Esophagus muscularis mucosa (tissue), 4 donors: ENCODE data around the gene ETV6. TPM values are rescaled to one million over a fixed set of nuclear protein-coding genes. Genes with fewer than 3 reads are reported as not detected.

ENCODE experiments used
- DNase-seq: peaks from one replicate; pipeline ENCODE4 v3.0.0-alpha.2; 2017; ENCODE audit errors: extremely low spot score
- H3K27ac ChIP-seq, 4 donors: fragments of 200-600 bp; sonication (generic); replicated peaks in 1 of 4; 1 replicate in 3 of 4; 2 replicates in 1 of 4; pipeline ENCODE4 v1.5.1; 2016 to 2019; ENCODE audit warnings: mild to moderate bottlenecking in 1 of 4
- H3K27me3 ChIP-seq, 4 donors: fragments of 200-600 bp; sonication (generic); one replicate each; pipeline versions ENCODE4 v1.5.1 to v1.6.0; 2016 to 2019
- H3K36me3 ChIP-seq, 4 donors: fragments of 200-600 bp; sonication (generic); one replicate each; pipeline ENCODE4 v1.5.1; 2016 to 2019
- H3K4me1 ChIP-seq, 4 donors: fragments of 200-600 bp; sonication (generic); one replicate each; pipeline ENCODE4 v1.5.1; 2016 to 2019
- H3K4me3 ChIP-seq, 4 donors: fragments of 200-600 bp; sonication (generic); 1 replicate in 2 of 4; 2 replicates in 2 of 4; pipeline ENCODE4 v1.5.1; 2016 to 2019; ENCODE audit warnings: mild to moderate bottlenecking in 4 of 4, moderate library complexity in 1 of 4
- H3K9me3 ChIP-seq, 4 donors: fragments of 200-600 bp; sonication (generic); 1 replicate in 3 of 4; 2 replicates in 1 of 4; pipeline ENCODE4 v1.5.1; 2016 to 2019
- CTCF ChIP-seq, 3 experiments: fragments of 200-600 bp in 2 of 3; fragments of 450-650 bp in 1 of 3; sonication (generic) in 2 of 3; IDR thresholded peaks; one replicate each; pipeline ENCODE4 v1.5.1; 2017 to 2019; ENCODE audit warnings: antibody characterized with exemption in 3 of 3, mild to moderate bottlenecking in 2 of 3, moderate library complexity in 1 of 3
- EP300 ChIP-seq: sonication (generic); formaldehyde crosslinking; IDR thresholded peaks from one replicate; pipeline ENCODE4 v1.6.1; 2017; ENCODE audit warnings: antibody characterized with exemption
- POLR2A ChIP-seq: fragments of 450-650 bp; IDR thresholded peaks from one replicate; pipeline ENCODE4 v1.6.1; 2017; ENCODE audit warnings: antibody characterized with exemption, moderate library complexity, mild to moderate bottlenecking, low read depth
- POLR2AphosphoS5 ChIP-seq, 2 donors: sonication (generic); formaldehyde crosslinking; IDR thresholded peaks; one replicate each; pipeline ENCODE4 v1.6.1; 2017; ENCODE audit warnings: antibody characterized with exemption in 2 of 2
- WGBS: methylation state at CpG from one replicate; pipeline ENCODE4 v1.1.5; 2018; 5-methylcytosine and 5-hydroxymethylcytosine counted together
- intact Hi-C: fragments of 100-400 bp; cut with DNase I; formaldehyde crosslinking; loops from one replicate; pipeline ENCODE4 v1.15.1; 2023
- total RNA-seq, 4 donors: library from RNA; depleted of rRNA; stranded (reverse); fragments of >200 nt; gene quantifications; one replicate each; pipeline versions ENCODE4 v1.1.0 to v1.2.1, GENCODE V29; 2016

Gene ETV6
- total RNA-seq, 4 donors from 2014 or later = 22.4 to 29.6 (median 25.3) TPM

- intact Hi-C loops = loop anchor here (5.0 kb wide), 1 partner anchor 210 kb away; no protein-coding TSS in a partner anchor
- DNase-seq = no peak
- Histone ChIP-seq H3K27me3 (no peaks in the 10 kb centered on the region), H3K27ac (peak overlapping the region; percentile 78 to 88 (median 82)), H3K36me3 (peaks cover 0 to 6% (median 0%) of the 10 kb centered on the region in 4 donors), H3K4me1 (peaks cover 54 to 65% (median 57%) of the 10 kb centered on the region in 4 donors), H3K4me3 (peak overlapping the region in 1 of 4 donors; percentile 2), H3K9me3 (peaks cover 0 to 12% (median 10%) of the 10 kb centered on the region in 4 donors)
- TF ChIP-seq EP300 = no peak
- peak; percentile 4 to 38 for TF ChIP-seq POLR2AphosphoS5 (IDR thresholded peaks at IDR 0.05)
- TF ChIP-seq CTCF (IDR thresholded peaks at IDR 0.05) = peak in 1 of 3 experiments; percentile 12
- WGBS = 29% methylated on average over 5 of the region's 5 CpGs
Measured at GRCh38 chr12:11862798-11863197, 213.3 kb downstream of the ETV6 start.

- H3K4me3 ChIP-seq = peak overlapping the region in 1 of 4 donors; percentile 19
- peaks cover 54 to 65% (median 57%) of the 10 kb centered on the region in 4 donors for H3K4me1 ChIP-seq
- H3K9me3 ChIP-seq = peaks cover 0 to 12% (median 10%) of the 10 kb centered on the region in 4 donors
- intact Hi-C loops = loop anchor here (5.0 kb wide), 1 partner anchor 211 kb away; no protein-coding TSS in a partner anchor
- no peak for TF ChIP-seq EP300
- peak; percentile 55 to 70 for TF ChIP-seq POLR2AphosphoS5 (IDR thresholded peaks at IDR 0.05)
- peaks cover 0 to 4% (median under 1%) of the 10 kb centered on the region in 4 donors for H3K36me3 ChIP-seq
- H3K27ac ChIP-seq = peak overlapping the region; percentile 78 to 88 (median 82)
- WGBS = 0% methylated on average over 5 of the region's 5 CpGs
- DNase-seq = no peak
- no peaks in the 10 kb centered on the region for H3K27me3 ChIP-seq
Measured at GRCh38 chr12:11863478-11863906, 214.0 kb downstream of the ETV6 start.

- Histone ChIP-seq H3K36me3 (peaks cover 0 to 8% (median 2%) of the 10 kb centered on the region in 4 donors), H3K4me1 (peaks cover 54 to 65% (median 57%) of the 10 kb centered on the region in 4 donors), H3K27ac (peak overlapping the region; percentile 78 to 88 (median 82)), H3K27me3 (no peaks in the 10 kb centered on the region), H3K9me3 (peaks cover 0 to 12% (median 10%) of the 10 kb centered on the region in 4 donors), H3K4me3 (peak overlapping the region in 1 of 4 donors; percentile 19)
- DNase-seq = no peak
- 39% methylated on average over 3 of the region's 3 CpGs for WGBS
- intact Hi-C loops = loop anchor here (5.0 kb wide), 1 partner anchor 212 kb away; no protein-coding TSS in a partner anchor
- TF ChIP-seq EP300 = no peak
- TF ChIP-seq POLR2AphosphoS5 (IDR thresholded peaks at IDR 0.05) = no peak
- TF ChIP-seq POLR2A = no peak
- no peak for TF ChIP-seq CTCF (IDR thresholded peaks at IDR 0.05)
Measured at GRCh38 chr12:11863988-11864387, 214.5 kb downstream of the ETV6 start.

- H3K9me3 ChIP-seq = peaks cover 0 to 12% (median 10%) of the 10 kb centered on the region in 4 donors
- no peak for DNase-seq
- peaks cover 40 to 48% (median 40%) of the 10 kb centered on the region in 4 donors for H3K4me1 ChIP-seq
- intact Hi-C loops = no loop called here
- peaks cover 11 to 26% (median 19%) of the 10 kb centered on the region in 4 donors for H3K36me3 ChIP-seq
- WGBS = over 99% methylated on average over 4 of the region's 4 CpGs
- H3K4me3 ChIP-seq = no peak overlapping the region
- TF ChIP-seq POLR2AphosphoS5 (IDR thresholded peaks at IDR 0.05) (no peak), CTCF (IDR thresholded peaks at IDR 0.05) (no peak), POLR2A (no peak), EP300 (no peak)
- H3K27me3 ChIP-seq = no peaks in the 10 kb centered on the region
- peak overlapping the region in 2 of 4 donors; percentile 40 to 59 for H3K27ac ChIP-seq
Measured at GRCh38 chr12:11865824-11866223, 216.3 kb downstream of the ETV6 start.

GRCh38 chr12:11868027-11868426 is 218.6 kb downstream of the ETV6 start:
- WGBS = 100% methylated on average over 1 of the region's 1 CpG
- intact Hi-C loops = no loop called here
- Histone ChIP-seq H3K36me3 (peaks cover 11 to 43% (median 32%) of the 10 kb centered on the region in 4 donors), H3K4me3 (no peak overlapping the region), H3K4me1 (peaks cover 18 to 31% (median 21%) of the 10 kb centered on the region in 4 donors), H3K27me3 (no peaks in the 10 kb centered on the region), H3K9me3 (peaks cover 0 to 12% (median 10%) of the 10 kb centered on the region in 4 donors), H3K27ac (peak overlapping the region in 1 of 4 donors; percentile 59)
- TF ChIP-seq EP300 (no peak), CTCF (IDR thresholded peaks at IDR 0.05) (no peak), POLR2A (no peak), POLR2AphosphoS5 (IDR thresholded peaks at IDR 0.05) (no peak)
- DNase-seq = no peak
